T47D (cell line): ENCODE data around the gene PEA15.
A peak's percentile ranks its signal among the peaks of the same experiment; 100 is the strongest.

Experiments used
- DNase-seq, 2 experiments: peaks; one replicate each; pipeline versions ENCODE4 v3.0.0 to v3.0.0-alpha.2; 2011 to 2012; ENCODE audit warnings: low read depth in 1 of 2, low spot score in 1 of 2
- JUND ChIP-seq: IDR thresholded peaks from 2 replicates; pipeline ENCODE4 v1.6.1; 2012; ENCODE audit warnings: low read depth
- in situ Hi-C: cut with HindIII; loops from 2 replicates; pipeline ENCODE4 v1.10.0; 2016; ENCODE audit warnings: low sequenced_read_pairs, low pct_unique_long_range_greater_than_20kb

PEA15 gene

DNA sequence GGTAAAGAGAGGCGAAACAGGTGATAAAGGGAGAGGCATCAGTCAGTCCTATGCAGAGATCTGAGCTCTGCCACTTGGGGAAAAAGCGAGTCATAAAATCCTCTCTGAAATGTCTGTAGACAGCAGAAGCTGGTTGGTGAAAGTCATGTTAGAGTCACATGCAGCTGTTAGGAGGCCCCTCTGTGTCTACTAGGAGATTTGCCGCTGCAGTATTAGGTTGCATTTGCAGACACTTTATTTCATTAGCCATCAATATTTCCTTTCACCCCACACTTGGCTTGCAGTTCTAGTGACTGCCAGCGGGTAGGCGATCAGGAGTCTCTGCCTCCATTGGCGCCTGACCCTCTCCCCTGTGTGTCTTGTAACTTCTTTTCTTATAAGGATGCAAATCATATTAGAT, 37.6 kb upstream of the PEA15 start:
- no peak for DNase-seq
- in situ Hi-C loops = no loop called here

GRCh38 chr1:160168016-160168415, 37.2 kb upstream of the PEA15 start:
- DNase-seq = no peak
- in situ Hi-C loops = no loop called here
- TF ChIP-seq JUND = no peak

More for the DNA sequence above, 37.6 kb upstream of the PEA15 start:
- TF ChIP-seq JUND = no peak

GRCh38 chr1:160168609-160169369, 36.4 kb upstream of the PEA15 start:
- no peak for DNase-seq
- no peak for TF ChIP-seq JUND
- in situ Hi-C loops = no loop called here

GRCh38 chr1:160169553-160170399, 35.4 kb upstream of the PEA15 start:
- in situ Hi-C loops = no loop called here
- TF ChIP-seq JUND = no peak
- no peak for DNase-seq

GRCh38 chr1:160171354-160171753, 33.8 kb upstream of the PEA15 start:
- DNase-seq = no peak
- no peak for TF ChIP-seq JUND
- in situ Hi-C loops = no loop called here

DNA sequence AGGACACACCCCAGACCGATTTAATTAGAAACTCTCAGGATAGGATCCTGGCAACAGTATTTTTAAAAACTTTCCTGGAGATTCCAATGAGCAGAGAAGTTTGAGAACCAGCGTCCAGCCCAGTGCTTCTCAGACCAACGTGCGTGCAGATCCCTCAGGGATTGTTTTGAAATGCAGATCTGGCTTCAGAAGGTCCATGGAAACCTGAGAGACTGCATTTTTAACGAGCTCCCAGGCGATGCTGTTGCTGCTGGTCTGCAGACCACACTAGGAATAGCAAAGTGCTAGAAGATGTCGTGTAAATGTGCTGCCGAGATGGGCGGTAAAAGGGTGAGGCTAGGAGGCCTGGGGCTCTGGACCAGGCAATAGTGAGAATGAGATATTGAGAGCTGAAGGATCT, 33.2 kb upstream of the PEA15 start:
- no peak for DNase-seq
- in situ Hi-C loops = no loop called here
- TF ChIP-seq JUND = no peak

- no peak for TF ChIP-seq JUND
- DNase-seq = peak in 1 of 2 experiments; percentile 27
- in situ Hi-C loops = no loop called here
These were observed 28.0 kb upstream of the PEA15 start for GRCh38 chr1:160177231-160177630.

DNA sequence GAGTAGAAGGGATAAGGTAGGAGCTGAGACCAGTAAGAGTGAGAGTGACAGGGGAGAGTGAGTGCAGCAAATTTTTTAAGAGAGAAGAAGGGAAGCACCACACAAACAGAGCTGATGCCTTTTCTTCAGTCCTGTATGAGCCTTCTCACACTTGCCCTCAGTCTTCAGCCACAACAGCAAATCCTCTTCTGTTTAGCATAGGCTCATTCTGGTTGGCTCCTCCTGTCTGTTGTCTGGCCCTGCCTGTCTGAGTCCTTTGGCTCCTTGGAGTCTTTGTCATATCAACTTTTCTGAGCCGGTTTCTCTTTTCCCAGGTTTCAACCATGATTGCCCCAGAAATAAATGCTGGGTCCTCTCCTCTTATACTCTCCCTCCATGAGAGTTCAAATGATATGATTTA, 27.5 kb upstream of the PEA15 start:
- DNase-seq = peak in 1 of 2 experiments; percentile 19
- in situ Hi-C loops = no loop called here
- TF ChIP-seq JUND = no peak

DNA sequence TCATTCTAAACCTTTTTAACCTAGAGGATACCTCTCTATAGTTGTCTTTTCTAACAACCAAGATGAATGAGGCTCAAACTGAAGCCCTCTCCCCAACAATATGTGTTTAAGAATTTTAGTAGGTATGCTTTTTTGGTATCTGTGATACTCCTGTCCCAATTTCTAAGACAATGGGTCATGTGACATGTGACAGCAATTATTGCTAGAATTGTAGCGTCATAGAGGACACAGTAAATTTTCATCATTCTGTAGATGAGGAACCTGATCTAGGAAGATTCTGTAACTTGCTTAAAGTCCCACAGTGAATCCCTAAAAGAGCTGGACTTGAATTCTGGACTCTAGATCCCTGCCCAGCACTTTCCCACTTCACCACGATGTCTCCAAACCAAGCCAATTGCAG, 26.5 kb upstream of the PEA15 start:
- DNase-seq = no peak
- in situ Hi-C loops = no loop called here
- TF ChIP-seq JUND = no peak

DNA sequence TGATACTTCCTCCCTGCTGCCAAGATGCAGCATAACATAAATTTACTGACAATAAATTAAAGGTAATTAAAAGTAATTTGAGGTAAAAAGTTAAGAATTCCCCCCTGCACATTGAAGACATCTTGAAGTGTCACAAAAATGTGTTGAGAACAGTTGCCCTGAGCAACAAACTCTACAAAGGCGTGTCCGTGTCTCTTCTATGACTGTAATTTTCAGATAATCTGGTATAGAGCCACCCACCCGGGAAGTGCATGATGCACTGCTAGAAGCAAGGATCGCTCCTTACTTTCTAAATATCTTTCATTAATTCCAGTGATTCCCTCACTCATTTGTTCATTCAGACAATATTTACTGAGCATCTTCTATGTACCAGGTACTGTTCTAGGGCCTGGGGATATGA, 25.8 kb upstream of the PEA15 start:
- in situ Hi-C loops = no loop called here
- no peak for DNase-seq
- no peak for TF ChIP-seq JUND

- no peak for TF ChIP-seq JUND
- in situ Hi-C loops = no loop called here
These were observed 18.9 kb upstream of the PEA15 start for GRCh38 chr1:160186246-160186645.

GRCh38 chr1:160186729-160187128, 18.5 kb upstream of the PEA15 start:
- in situ Hi-C loops = no loop called here
- DNase-seq = no peak
- TF ChIP-seq JUND = no peak

More at GRCh38 chr1:160186246-160186645, 18.9 kb upstream of the PEA15 start:
- DNase-seq = no peak

DNA sequence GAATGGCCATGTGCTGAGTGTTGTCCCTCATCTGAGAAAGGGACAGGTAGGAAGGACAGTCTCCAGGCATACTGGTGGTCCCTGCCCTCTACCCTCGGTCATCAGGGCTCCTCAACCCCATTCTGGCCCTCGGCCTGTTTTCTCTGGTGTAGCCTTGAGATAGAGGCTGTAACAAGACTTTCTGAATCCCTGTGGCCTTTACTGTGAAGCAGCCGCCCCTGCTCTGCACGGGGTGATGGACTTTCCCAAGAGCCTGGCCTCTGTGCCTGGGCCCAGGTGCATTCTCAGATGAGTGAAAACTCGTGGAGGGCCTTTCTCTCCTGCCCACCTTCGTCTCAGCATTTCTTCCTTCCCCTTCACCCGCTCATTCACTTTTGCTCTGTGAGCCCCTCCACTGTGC, 17.8 kb upstream of the PEA15 start:
- no peak for TF ChIP-seq JUND
- in situ Hi-C loops = no loop called here
- DNase-seq = no peak
